Suprapubic skin (tissue), 4 donors: Measurements from ENCODE around the gene TPSAB1. TPM values are rescaled to one million over a fixed set of nuclear protein-coding genes. Genes with fewer than 3 reads are reported as not detected.

Experiments
- DNase-seq, 2 donors: peaks; one replicate each; pipeline ENCODE4 v3.0.0-alpha.2; 2019; ENCODE audit warnings: low spot score in 2 of 2
- H3K27ac ChIP-seq: fragments of 200-600 bp; sonication (generic); one replicate; pipeline ENCODE4 v1.5.1; 2019
- H3K27me3 ChIP-seq: fragments of 200-600 bp; sonication (generic); one replicate; pipeline ENCODE4 v1.5.1; 2019
- H3K36me3 ChIP-seq: fragments of 200-600 bp; sonication (generic); one replicate; pipeline ENCODE4 v1.5.1; 2019
- H3K4me1 ChIP-seq: fragments of 200-600 bp; sonication (generic); one replicate; pipeline ENCODE4 v1.5.1; 2019
- H3K4me3 ChIP-seq: fragments of 200-600 bp; sonication (generic); one replicate; pipeline ENCODE4 v1.5.1; 2019; ENCODE audit warnings: mild to moderate bottlenecking
- H3K9me3 ChIP-seq: fragments of 200-600 bp; sonication (generic); one replicate; pipeline ENCODE4 v1.5.1; 2019
- CTCF ChIP-seq, 2 donors: fragments of 200-600 bp in 1 of 2; fragments of 450-650 bp in 1 of 2; sonication (generic) in 1 of 2; IDR thresholded peaks; one replicate each; pipeline ENCODE4 v1.5.1; 2016 to 2019; ENCODE audit warnings: antibody characterized with exemption in 2 of 2, mild to moderate bottlenecking in 1 of 2, moderate library complexity in 1 of 2
- EP300 ChIP-seq: sonication (generic); formaldehyde crosslinking; IDR thresholded peaks from one replicate; pipeline ENCODE4 v1.6.1; 2017; ENCODE audit warnings: antibody characterized with exemption
- POLR2A ChIP-seq, 2 donors: fragments of 450-650 bp; IDR thresholded peaks; one replicate each; pipeline ENCODE4 v1.6.1; 2017; ENCODE audit warnings: antibody characterized with exemption in 2 of 2, mild to moderate bottlenecking in 2 of 2, moderate library complexity in 2 of 2
- POLR2AphosphoS5 ChIP-seq, 3 donors: sonication (generic); formaldehyde crosslinking; IDR thresholded peaks; one replicate each; pipeline ENCODE4 v1.6.1; 2017; ENCODE audit warnings: antibody characterized with exemption in 3 of 3
- WGBS: methylation state at CpG from one replicate; pipeline ENCODE4 v1.1.5; 2018; 5-methylcytosine and 5-hydroxymethylcytosine counted together
- total RNA-seq, 4 donors: library from RNA; depleted of rRNA; stranded (reverse); fragments of >200 nt; gene quantifications; one replicate each; pipeline ENCODE4 v1.1.0, GENCODE V29; 2016

TPSAB1 gene
- total RNA-seq, 4 donors from 2014 or later: 6.0 to 36.8 (median 16.5) TPM

DNA sequence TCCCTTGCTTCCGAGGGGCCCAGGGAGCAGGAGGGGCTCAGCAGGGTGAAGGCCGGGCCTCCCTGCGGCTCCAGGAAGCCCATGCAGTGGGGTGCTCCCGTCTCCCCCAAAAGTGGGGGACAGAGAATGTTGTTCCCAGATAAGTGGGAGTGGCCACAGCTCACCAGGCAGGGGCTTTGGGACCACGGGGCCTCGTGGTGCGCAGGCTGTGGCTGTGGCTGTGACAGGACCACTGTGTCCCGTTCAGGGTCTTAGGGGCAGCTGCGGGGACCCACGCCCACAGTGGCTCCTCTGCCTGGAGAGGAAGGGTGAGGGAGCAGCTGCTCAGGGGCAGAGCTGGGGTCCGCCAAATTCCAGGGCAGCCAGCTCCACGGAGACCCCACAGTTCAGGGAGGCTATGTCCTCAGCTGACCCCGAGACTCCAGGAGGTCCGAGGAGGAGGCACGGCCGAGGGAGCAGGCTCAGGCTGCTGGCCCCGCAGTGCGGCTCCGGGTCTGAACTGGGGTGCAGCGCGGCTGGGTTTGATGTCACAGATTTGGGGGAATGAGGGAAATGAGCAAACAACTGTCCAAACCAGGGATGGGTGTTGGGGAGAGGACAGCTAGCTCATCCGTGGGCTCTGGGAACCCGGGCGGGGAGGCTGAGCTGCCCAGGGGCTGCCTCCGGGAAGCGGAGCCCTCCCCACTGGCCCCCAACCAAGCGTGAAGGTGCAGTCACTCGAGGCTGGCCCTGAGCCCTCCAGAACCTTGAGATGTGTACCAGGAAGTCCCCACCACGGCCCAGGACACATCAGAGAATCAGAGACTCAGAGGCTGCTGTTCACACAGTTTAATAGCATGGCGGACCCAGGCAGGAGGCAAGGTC, 38.8 kb downstream of the TPSAB1 start:
- Histone ChIP-seq H3K27me3 (peaks cover 84% of the 10 kb centered on the region), H3K4me3 (no peak overlapping the region), H3K9me3 (no peaks in the 10 kb centered on the region), H3K27ac (no peak overlapping the region), H3K36me3 (no peaks in the 10 kb centered on the region), H3K4me1 (no peaks in the 10 kb centered on the region)
- TF ChIP-seq POLR2A (IDR thresholded peaks at IDR 0.05): no peak
- no peak for TF ChIP-seq EP300
- TF ChIP-seq CTCF (IDR thresholded peaks at IDR 0.05): no peak
- no peak for TF ChIP-seq POLR2AphosphoS5 (IDR thresholded peaks at IDR 0.05)
- WGBS: 73% methylated on average over 10 of the region's 30 CpGs
- no peak for DNase-seq

DNA sequence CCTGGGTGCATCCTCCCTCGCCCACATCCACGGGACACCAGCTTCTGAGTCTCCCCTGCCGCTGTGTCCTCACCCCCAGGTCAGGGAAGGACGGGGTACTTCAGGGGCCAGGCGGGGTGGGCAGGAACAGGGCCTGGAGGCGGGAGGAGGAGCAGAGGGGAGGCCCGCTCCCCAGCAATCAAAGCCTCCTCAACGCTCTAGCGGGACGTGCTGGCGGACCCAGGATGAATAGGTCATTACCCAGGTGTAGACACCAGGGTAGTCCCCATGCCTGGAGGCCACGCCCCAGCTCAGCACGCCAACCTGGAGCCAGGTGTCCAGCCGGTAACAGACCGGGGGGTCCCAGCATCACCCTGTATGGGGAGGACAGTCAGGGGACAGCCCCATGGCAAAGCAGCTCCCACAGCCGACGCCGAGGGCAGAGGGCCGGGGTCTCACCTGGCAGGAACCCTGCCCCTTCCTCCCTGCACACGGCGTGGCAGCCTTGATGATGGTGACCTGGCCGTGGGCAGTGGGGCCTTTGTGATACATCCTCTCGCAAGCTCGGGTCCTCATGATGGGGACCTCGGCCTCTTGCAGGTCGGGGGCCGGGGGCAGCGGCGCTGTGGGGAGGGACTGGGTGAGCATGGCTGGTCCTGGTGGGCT, 39.6 kb downstream of the TPSAB1 start:
- no peak overlapping the region for H3K27ac ChIP-seq
- peaks cover 87% of the 10 kb centered on the region for H3K27me3 ChIP-seq
- 92% methylated on average over 7 of the region's 29 CpGs for WGBS
- DNase-seq: no peak
- H3K4me1 ChIP-seq: no peaks in the 10 kb centered on the region
- no peak for TF ChIP-seq POLR2AphosphoS5 (IDR thresholded peaks at IDR 0.05)
- no peak for TF ChIP-seq CTCF (IDR thresholded peaks at IDR 0.05)
- no peaks in the 10 kb centered on the region for H3K36me3 ChIP-seq
- H3K9me3 ChIP-seq: no peaks in the 10 kb centered on the region
- H3K4me3 ChIP-seq: no peak overlapping the region

- TF ChIP-seq POLR2A (IDR thresholded peaks at IDR 0.05) (no peak), EP300 (no peak), POLR2AphosphoS5 (IDR thresholded peaks at IDR 0.05) (no peak), CTCF (IDR thresholded peaks at IDR 0.05) (no peak)
- no peak overlapping the region for H3K4me3 ChIP-seq
- no peaks in the 10 kb centered on the region for H3K9me3 ChIP-seq
- no peaks in the 10 kb centered on the region for H3K36me3 ChIP-seq
- DNase-seq: no peak
- H3K27me3 ChIP-seq: peaks cover 89% of the 10 kb centered on the region
- H3K4me1 ChIP-seq: no peaks in the 10 kb centered on the region
- no peak overlapping the region for H3K27ac ChIP-seq
- whole genome bisulfite sequencing: 51% methylated on average over 7 of the region's 8 CpGs
These were observed 40.3 kb downstream of the TPSAB1 start for GRCh38 chr16:1280783-1281182.

DNA sequence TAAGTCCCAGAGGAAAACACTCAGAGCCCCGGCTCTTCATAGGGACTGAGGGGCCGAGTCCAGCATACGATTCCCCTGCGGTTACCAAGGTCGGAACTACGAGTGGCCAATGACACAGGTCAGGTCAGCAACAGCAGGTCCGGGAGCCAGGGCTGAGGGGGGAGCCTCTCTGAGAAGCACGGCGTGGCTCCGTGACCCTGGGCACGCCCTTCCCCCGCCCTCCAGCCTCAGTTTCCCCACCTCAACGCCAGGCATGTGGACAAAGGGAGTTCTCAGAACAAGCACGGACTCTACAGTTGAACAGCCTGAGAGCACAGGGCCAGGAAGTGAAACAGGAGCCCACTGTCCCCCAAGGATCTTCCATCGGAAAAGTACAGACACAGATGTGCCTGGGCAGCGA, 41.0 kb downstream of the TPSAB1 start:
- no peak for DNase-seq
- Histone ChIP-seq H3K4me1 (no peaks in the 10 kb centered on the region), H3K27me3 (peaks cover 89% of the 10 kb centered on the region), H3K4me3 (no peak overlapping the region), H3K9me3 (no peaks in the 10 kb centered on the region), H3K27ac (no peak overlapping the region), H3K36me3 (no peaks in the 10 kb centered on the region)
- no peak for TF ChIP-seq POLR2AphosphoS5 (IDR thresholded peaks at IDR 0.05)
- whole genome bisulfite sequencing: 82% methylated on average over 15 of the region's 16 CpGs

DNA sequence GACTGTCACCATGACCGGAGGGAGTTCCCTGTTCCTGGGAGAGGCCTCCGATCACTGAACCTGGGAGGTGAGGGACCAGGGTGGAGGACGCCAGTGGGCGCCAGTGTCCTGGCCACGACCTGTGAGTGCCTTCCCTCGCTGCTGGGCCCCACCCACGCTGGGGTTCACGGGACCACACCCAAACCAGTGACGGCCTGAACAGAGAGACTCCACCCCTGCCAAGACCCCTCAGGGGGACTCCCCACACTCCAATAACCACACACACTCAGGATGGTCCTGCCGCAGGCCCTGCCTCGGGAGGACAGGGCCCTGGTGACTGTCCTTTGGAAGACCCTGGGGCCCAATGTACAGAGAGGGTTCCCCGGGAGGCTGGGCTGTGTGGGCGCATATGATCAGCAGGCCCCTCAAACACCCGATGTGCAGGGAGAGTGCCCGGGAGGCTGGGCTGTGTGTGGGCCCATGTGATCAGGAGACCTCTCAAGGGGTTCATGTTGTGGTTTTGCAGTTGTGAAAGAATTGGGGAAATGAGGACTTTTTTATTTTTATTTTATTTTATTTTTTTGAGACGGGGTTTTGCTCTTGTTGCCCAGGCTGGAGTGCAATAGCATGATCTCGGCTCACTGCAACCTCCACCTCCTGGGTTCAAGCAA, 41.9 kb downstream of the TPSAB1 start:
- Histone ChIP-seq H3K27ac (no peak overlapping the region), H3K36me3 (no peaks in the 10 kb centered on the region), H3K27me3 (peaks cover 89% of the 10 kb centered on the region), H3K4me1 (no peaks in the 10 kb centered on the region), H3K9me3 (no peaks in the 10 kb centered on the region), H3K4me3 (no peak overlapping the region)
- DNase-seq: no peak
- 68% methylated on average over 17 of the region's 17 CpGs for WGBS
- TF ChIP-seq EP300: no peak
- TF ChIP-seq POLR2A (IDR thresholded peaks at IDR 0.05): no peak
- TF ChIP-seq CTCF (IDR thresholded peaks at IDR 0.05): no peak
- TF ChIP-seq POLR2AphosphoS5 (IDR thresholded peaks at IDR 0.05): no peak
